GM19455 (cell line): ENCODE data around the gene PRKN.

ENCODE experiments used
- ATAC-seq: cut with Tn5 transposase; IDR thresholded peaks from one replicate; pipeline ENCODE4 v1.9.1; 2021; ENCODE audit not compliant: unreplicated experiment

Gene PRKN

GRCh38 chr6:162078667-162079066 lies 648.9 kb downstream of the PRKN start:
- no peak for ATAC-seq

- no peak for ATAC-seq
Measured at GRCh38 chr6:162078126-162078525, 649.4 kb downstream of the PRKN start.

- no peak for ATAC-seq
Measured at GRCh38 chr6:162076816-162077215, 650.8 kb downstream of the PRKN start.

GRCh38 chr6:162074641-162075275 lies 652.8 kb downstream of the PRKN start:
- ATAC-seq, result no peak

GRCh38 chr6:162070639-162071038 lies 656.9 kb downstream of the PRKN start:
- no peak for ATAC-seq

- ATAC-seq, result no peak
Measured at GRCh38 chr6:162069995-162070394, 657.6 kb downstream of the PRKN start.

- ATAC-seq, result no peak
Measured at GRCh38 chr6:162068340-162068739, 659.2 kb downstream of the PRKN start.

GRCh38 chr6:162063666-162064065 lies 663.9 kb downstream of the PRKN start:
- ATAC-seq, result no peak

- no peak for ATAC-seq
Measured at GRCh38 chr6:162058281-162058875, 669.2 kb downstream of the PRKN start.

- ATAC-seq, result no peak
Measured at GRCh38 chr6:162056745-162057144, 670.8 kb downstream of the PRKN start.

- no peak for ATAC-seq
Measured at GRCh38 chr6:162056061-162056460, 671.5 kb downstream of the PRKN start.

GRCh38 chr6:162055365-162055764 lies 672.2 kb downstream of the PRKN start:
- no peak for ATAC-seq

- no peak for ATAC-seq
Measured at GRCh38 chr6:162053084-162053483, 674.5 kb downstream of the PRKN start.

GRCh38 chr6:162050579-162050978 lies 677.0 kb downstream of the PRKN start:
- ATAC-seq, result no peak

GRCh38 chr6:162046324-162046723 lies 681.2 kb downstream of the PRKN start:
- ATAC-seq, result no peak

- ATAC-seq, result no peak
Measured at GRCh38 chr6:162032620-162033019, 694.9 kb downstream of the PRKN start.

- ATAC-seq, result no peak
Measured at GRCh38 chr6:162029873-162030576, 697.5 kb downstream of the PRKN start.

GRCh38 chr6:162026843-162027242 lies 700.7 kb downstream of the PRKN start:
- ATAC-seq, result no peak

GRCh38 chr6:162026031-162026430 lies 701.5 kb downstream of the PRKN start:
- no peak for ATAC-seq

GRCh38 chr6:162019349-162019748 lies 708.2 kb downstream of the PRKN start:
- ATAC-seq, result no peak

GRCh38 chr6:162017536-162017935 lies 710.0 kb downstream of the PRKN start:
- no peak for ATAC-seq

- ATAC-seq, result no peak
Measured at GRCh38 chr6:162014069-162014811, 713.3 kb downstream of the PRKN start.
